Measurements from ENCODE around the gene SFT2D2.

Gene SFT2D2

GRCh38 chr1:168243636-168244212, 17.9 kb downstream of the SFT2D2 start:
- H2AFZ ChIP-seq (ENCODE audit: low read length) = no peak overlapping the region
- H3K4me2 ChIP-seq (ENCODE audit: low read depth, low read length, poor library complexity, severe bottlenecking) = peak overlapping the region; percentile 68
- no peaks in the 10 kb centered on the region for H3K9me3 ChIP-seq (ENCODE audit: insufficient read depth, low read depth, low read length)
- H3K4me1 ChIP-seq (ENCODE audit: insufficient read depth, low read length, poor library complexity, severe bottlenecking) = peaks cover 16% of the 10 kb centered on the region
- H3K9ac ChIP-seq (ENCODE audit: low read depth, low read length, poor library complexity, severe bottlenecking) = no peak overlapping the region
- peaks cover 55% of the 10 kb centered on the region for H3K36me3 ChIP-seq (ENCODE audit: insufficient read depth, low read length)
- peaks cover 30% of the 10 kb centered on the region for H3K79me2 ChIP-seq (ENCODE audit: insufficient read depth, low read length)
- H3K4me3 ChIP-seq (ENCODE audit: low read length, poor library complexity, severe bottlenecking) = peak overlapping the region; percentile 53
- H3K27me3 ChIP-seq (ENCODE audit: insufficient read depth, low read length, poor library complexity, severe bottlenecking) = no peaks in the 10 kb centered on the region
- peaks cover 18% of the 10 kb centered on the region for H4K20me1 ChIP-seq (ENCODE audit: insufficient read depth, low read length, poor library complexity, severe bottlenecking)
- H3K9me2 ChIP-seq (replicated peaks; ENCODE audit: low read depth, low read length) = no peaks in the 10 kb centered on the region
- TF ChIP-seq, protein P1, sequence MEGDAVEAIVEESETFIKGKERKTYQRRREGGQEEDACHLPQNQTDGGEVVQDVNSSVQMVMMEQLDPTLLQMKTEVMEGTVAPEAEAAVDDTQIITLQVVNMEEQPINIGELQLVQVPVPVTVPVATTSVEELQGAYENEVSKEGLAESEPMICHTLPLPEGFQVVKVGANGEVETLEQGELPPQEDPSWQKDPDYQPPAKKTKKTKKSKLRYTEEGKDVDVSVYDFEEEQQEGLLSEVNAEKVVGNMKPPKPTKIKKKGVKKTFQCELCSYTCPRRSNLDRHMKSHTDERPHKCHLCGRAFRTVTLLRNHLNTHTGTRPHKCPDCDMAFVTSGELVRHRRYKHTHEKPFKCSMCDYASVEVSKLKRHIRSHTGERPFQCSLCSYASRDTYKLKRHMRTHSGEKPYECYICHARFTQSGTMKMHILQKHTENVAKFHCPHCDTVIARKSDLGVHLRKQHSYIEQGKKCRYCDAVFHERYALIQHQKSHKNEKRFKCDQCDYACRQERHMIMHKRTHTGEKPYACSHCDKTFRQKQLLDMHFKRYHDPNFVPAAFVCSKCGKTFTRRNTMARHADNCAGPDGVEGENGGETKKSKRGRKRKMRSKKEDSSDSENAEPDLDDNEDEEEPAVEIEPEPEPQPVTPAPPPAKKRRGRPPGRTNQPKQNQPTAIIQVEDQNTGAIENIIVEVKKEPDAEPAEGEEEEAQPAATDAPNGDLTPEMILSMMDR (conservative IDR thresholded peaks at IDR 0.05; ENCODE audit: low read length) = 0 out of 2 replicates have a peak, but pooled peaks have one; percentile 18
- TF ChIP-seq EZH2phosphoT487 (IDR thresholded peaks at IDR 0.05; ENCODE audit: borderline replicate concordance) = no peak
- no peaks in the 10 kb centered on the region for H3F3A ChIP-seq (ENCODE audit: low read depth)

DNA sequence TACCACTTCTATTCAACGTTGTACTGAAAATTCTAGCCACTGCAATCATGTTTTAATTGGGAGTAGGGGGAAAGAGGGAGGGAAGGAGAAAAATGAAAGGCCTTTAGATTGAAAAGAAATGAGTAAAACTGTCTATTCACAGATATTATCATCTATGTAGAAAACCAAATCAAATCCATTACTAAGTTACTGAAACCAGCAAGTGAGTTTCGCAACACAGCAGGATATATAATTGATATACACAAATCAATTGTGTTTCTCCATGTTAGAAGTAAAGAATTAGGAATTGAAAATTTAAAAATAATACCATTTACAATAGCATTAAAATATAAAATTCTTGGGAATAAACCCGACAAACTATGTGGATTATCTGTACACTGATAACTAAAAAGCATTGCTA, 19.2 kb downstream of the SFT2D2 start:
- Histone ChIP-seq H4K20me1 (ENCODE audit: insufficient read depth, low read length, poor library complexity, severe bottlenecking) (peaks cover 18% of the 10 kb centered on the region), H3K9me2 (replicated peaks; ENCODE audit: low read depth, low read length) (no peaks in the 10 kb centered on the region), H3K9me3 (ENCODE audit: insufficient read depth, low read depth, low read length) (no peaks in the 10 kb centered on the region), H3F3A (ENCODE audit: low read depth) (no peaks in the 10 kb centered on the region), H3K4me1 (ENCODE audit: insufficient read depth, low read length, poor library complexity, severe bottlenecking) (peaks cover 16% of the 10 kb centered on the region), H2AFZ (ENCODE audit: low read length) (no peak overlapping the region), H3K79me2 (ENCODE audit: insufficient read depth, low read length) (peaks cover 39% of the 10 kb centered on the region), H3K27me3 (ENCODE audit: insufficient read depth, low read length, poor library complexity, severe bottlenecking) (no peaks in the 10 kb centered on the region), H3K9ac (ENCODE audit: low read depth, low read length, poor library complexity, severe bottlenecking) (no peak overlapping the region), H3K4me2 (ENCODE audit: low read depth, low read length, poor library complexity, severe bottlenecking) (no peak overlapping the region), H3K36me3 (ENCODE audit: insufficient read depth, low read length) (peaks cover 52% of the 10 kb centered on the region), H3K4me3 (ENCODE audit: low read length, poor library complexity, severe bottlenecking) (no peak overlapping the region)
- TF ChIP-seq, protein P1 (conservative IDR thresholded peaks at IDR 0.05; ENCODE audit: low read length) = no peak
- no peak for TF ChIP-seq EZH2phosphoT487 (IDR thresholded peaks at IDR 0.05; ENCODE audit: borderline replicate concordance)

DNA sequence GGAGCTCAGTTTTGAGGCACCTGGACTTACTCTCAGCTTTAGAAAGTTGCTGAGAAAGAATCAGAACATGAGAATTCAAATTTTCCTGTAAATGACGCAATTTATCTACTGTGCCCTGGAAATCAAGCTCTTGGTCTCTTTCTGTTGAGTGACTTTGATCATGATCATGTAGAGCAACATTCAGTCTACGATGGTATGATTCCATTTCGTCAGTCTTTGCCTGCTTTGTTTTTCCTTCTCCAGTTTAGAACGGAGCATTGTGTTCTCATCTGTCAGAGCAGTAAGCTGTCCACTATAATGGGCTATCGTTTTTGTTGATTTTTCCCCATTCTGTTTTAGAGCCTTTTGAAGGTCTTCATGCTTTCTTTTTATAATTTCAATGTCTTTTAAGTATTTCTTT, 20.7 kb downstream of the SFT2D2 start:
- H2AFZ ChIP-seq (ENCODE audit: low read length) = no peak overlapping the region
- H3K27me3 ChIP-seq (ENCODE audit: insufficient read depth, low read length, poor library complexity, severe bottlenecking) = no peaks in the 10 kb centered on the region
- no peak overlapping the region for H3K4me2 ChIP-seq (ENCODE audit: low read depth, low read length, poor library complexity, severe bottlenecking)
- H3K9me3 ChIP-seq (ENCODE audit: insufficient read depth, low read depth, low read length) = no peaks in the 10 kb centered on the region
- TF ChIP-seq, protein P1 (conservative IDR thresholded peaks at IDR 0.05; ENCODE audit: low read length) = no peak
- TF ChIP-seq EZH2phosphoT487 (IDR thresholded peaks at IDR 0.05; ENCODE audit: borderline replicate concordance) = no peak
- peaks cover 22% of the 10 kb centered on the region for H4K20me1 ChIP-seq (ENCODE audit: insufficient read depth, low read length, poor library complexity, severe bottlenecking)
- no peak overlapping the region for H3K4me3 ChIP-seq (ENCODE audit: low read length, poor library complexity, severe bottlenecking)
- peaks cover 53% of the 10 kb centered on the region for H3K79me2 ChIP-seq (ENCODE audit: insufficient read depth, low read length)
- H3K9me2 ChIP-seq (replicated peaks; ENCODE audit: low read depth, low read length) = no peaks in the 10 kb centered on the region
- peaks cover 58% of the 10 kb centered on the region for H3K36me3 ChIP-seq (ENCODE audit: insufficient read depth, low read length)
- peaks cover 16% of the 10 kb centered on the region for H3K4me1 ChIP-seq (ENCODE audit: insufficient read depth, low read length, poor library complexity, severe bottlenecking)
- H3K9ac ChIP-seq (ENCODE audit: low read depth, low read length, poor library complexity, severe bottlenecking) = no peak overlapping the region
- no peaks in the 10 kb centered on the region for H3F3A ChIP-seq (ENCODE audit: low read depth)

Measured in Loucy (cell line).